GM18951 (cell line): ENCODE measurements around the gene ARL17A.
"Not testable (repeated sequence)": the region's sequence is repeated elsewhere in the genome, so short reads cannot be mapped to it uniquely, and the experiment has no call there.

Experiments used
- in situ Hi-C: fragments of 300-500 bp; cut with MboI; formaldehyde crosslinking; loops from one replicate; pipeline ENCODE4 v1.12.0; 2022; ENCODE audit warnings: low sequenced_read_pairs, mixed read lengths, inconsistent platforms; ENCODE audit not compliant: unreplicated experiment

The ARL17A gene

GRCh38 chr17:46579083-46580075 lies at the start of gene ARL17A:
ARL17A (minus strand) TSS chr17:46579691; CDS start chr17:46576322, 3,369 bp downstream.
- in situ Hi-C loops = not testable (repeated sequence)

GRCh38 chr17:46628753-46629436 lies 49.4 kb upstream of the ARL17A start:
- in situ Hi-C loops = not testable (repeated sequence)

DNA sequence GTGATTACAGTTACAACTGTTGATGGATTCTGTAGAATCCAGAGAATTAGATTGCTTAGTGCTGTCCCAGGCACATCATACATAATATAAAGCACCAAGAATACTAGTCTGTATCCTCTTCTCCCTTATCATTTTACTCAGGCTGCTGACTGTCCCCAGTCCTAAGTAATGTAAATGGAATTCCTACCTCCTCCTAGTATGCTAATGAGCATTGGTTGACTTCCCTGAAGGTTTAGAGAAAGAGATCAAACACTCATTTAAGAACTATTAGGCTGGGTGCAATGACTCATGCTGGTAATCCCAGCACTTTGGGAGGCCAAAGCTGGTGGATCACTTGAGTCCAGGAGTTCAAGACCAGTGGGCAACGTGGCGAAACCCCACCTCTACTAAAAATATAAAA lies 48.0 kb upstream of the ARL17A start:
- in situ Hi-C loops = not testable (repeated sequence)

- in situ Hi-C loops = not testable (repeated sequence)
Measured at GRCh38 chr17:46624726-46625125, 45.2 kb upstream of the ARL17A start.

- in situ Hi-C loops = not testable (repeated sequence)
Measured at GRCh38 chr17:46623790-46624189, 44.3 kb upstream of the ARL17A start.

DNA sequence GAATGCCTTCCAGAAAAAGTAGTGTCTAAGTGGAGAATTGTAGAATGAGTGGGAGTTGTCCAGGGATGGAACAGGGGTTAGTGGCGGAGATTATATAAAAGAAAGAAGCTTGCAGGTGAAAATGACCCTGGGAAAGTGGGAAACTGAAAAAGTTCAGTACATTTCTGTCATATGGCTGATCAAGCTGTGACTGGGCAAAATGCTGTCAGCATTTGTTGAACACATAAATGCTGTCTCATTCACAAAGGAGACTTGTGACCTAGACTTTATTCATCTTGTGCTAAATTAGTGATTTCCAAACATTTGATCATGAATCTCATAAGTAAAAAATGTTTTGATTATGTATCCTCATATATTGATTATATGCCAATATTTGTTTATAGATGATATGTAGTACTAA lies 39.5 kb upstream of the ARL17A start:
- in situ Hi-C loops = not testable (repeated sequence)

- in situ Hi-C loops = not testable (repeated sequence)
Measured at GRCh38 chr17:46617121-46617520, 37.6 kb upstream of the ARL17A start.

GRCh38 chr17:46613876-46614275 lies 34.4 kb upstream of the ARL17A start:
- in situ Hi-C loops = not testable (repeated sequence)

- in situ Hi-C loops = not testable (repeated sequence)
Measured at GRCh38 chr17:46611304-46611703, 31.8 kb upstream of the ARL17A start.

- in situ Hi-C loops = not testable (repeated sequence)
Measured at GRCh38 chr17:46603125-46603524, 23.6 kb upstream of the ARL17A start.

DNA sequence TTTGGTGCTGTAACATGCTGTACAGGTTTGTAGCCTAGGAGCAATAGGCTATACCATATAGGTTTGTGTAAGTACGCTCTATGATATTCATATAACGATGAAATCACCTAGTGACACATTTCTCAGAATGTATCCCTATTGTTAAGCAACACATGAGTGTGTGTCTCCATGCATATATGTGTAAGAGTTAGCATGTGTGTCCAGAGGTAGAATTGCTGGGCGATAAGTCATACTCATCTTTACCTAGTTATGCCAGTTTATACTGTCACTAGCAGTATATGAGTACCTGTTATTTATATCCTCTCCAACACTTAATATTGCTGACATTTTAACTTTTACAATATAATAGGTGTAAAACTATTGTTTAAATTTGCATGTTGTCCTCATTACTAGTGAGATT lies 21.3 kb upstream of the ARL17A start:
- in situ Hi-C loops = not testable (repeated sequence)

DNA sequence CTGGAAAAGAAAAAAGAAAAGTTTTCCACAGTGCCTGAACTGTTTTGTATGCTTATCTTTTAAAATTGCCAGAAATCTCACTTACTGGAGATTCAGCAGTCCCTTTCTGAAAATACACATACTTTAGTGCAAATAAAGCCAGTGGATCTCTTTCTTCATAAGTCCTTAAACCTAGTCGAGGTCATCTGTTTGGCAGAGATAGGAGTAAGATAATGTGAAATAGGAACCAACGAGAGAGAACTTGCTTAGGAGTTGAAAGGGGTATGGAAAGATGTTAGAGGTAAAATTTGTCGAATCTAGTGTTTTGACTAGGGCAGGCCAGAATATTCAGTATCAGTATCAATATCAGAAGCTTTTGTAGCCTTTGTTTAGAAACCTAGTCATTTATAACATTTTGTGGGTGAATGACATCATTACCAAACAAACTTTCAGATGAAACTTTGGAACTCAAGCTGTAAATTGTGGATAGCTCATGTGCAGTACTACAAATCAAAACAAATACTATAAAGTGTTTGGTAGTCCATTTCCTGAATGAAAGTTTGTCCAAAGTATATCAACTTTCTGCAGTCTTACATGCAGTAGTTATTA lies 18.9 kb upstream of the ARL17A start:
- in situ Hi-C loops = not testable (repeated sequence)

DNA sequence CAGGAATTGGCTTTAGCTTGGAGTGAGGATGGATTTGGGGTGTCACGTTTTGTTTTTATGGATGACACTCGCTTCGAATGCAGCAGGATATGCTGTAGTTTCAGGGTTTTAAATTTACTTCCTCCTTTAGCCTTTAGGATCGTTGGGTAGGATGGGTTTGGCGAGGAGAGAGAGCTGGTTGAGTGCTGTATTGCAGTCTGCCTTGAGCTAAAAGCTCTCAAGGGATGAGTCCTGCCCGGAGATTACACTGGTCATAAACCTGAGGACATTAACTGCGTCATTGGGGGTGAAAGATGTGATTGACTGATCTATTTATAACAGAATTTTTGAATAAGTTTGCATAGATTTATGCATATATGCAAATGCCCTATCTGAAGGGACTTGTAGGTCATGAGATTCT lies 11.8 kb upstream of the ARL17A start:
- in situ Hi-C loops = not testable (repeated sequence)

GRCh38 chr17:46590157-46591146 lies 11.0 kb upstream of the ARL17A start, which contains the start of gene NSF:
NSF (plus strand) TSS chr17:46590669; CDS start chr17:46590776, 107 bp downstream.
- in situ Hi-C loops = not testable (repeated sequence)

DNA sequence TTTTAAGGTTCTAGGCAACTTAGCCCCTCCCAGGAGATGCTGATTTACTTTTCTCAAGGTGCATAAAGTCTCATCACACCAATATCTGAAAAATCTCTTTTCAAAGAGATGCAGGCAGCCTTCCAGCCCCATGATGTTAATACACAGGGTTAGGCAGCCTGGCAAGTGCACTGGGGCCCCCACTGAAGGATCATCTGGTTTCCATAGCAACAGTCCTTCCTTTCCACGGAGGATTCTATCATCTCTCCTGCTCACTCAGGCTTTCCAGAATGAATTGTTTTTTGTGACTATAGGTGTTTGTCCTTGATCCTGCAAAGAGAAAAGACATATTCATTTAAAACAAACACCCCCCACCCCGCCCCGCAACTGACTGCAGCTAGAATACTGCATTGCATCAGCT lies 6.0 kb upstream of the ARL17A start:
- in situ Hi-C loops = not testable (repeated sequence)

DNA sequence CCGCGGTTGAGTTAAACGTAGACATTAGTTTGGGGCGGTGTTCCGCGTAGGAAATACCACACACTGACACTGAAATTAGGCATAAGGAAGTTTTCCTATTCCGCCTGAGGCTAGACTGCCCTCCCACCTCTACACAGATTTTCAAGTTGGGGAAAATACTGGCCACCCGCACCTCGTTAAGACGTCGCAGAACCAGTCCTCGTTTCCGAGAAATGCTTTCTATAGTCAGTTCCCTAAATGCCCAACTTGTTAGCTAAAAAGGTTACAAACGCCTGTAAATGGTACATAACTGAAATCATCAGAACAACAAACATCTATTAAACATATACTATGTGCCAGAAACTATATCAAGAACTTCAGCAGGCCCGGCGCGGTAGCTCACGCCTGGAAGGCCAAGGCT lies 591 bp upstream of the ARL17A start:
- in situ Hi-C loops = not testable (repeated sequence)

- in situ Hi-C loops = not testable (repeated sequence)
Measured at GRCh38 chr17:46571796-46572195, 7.7 kb downstream of the ARL17A start.

DNA sequence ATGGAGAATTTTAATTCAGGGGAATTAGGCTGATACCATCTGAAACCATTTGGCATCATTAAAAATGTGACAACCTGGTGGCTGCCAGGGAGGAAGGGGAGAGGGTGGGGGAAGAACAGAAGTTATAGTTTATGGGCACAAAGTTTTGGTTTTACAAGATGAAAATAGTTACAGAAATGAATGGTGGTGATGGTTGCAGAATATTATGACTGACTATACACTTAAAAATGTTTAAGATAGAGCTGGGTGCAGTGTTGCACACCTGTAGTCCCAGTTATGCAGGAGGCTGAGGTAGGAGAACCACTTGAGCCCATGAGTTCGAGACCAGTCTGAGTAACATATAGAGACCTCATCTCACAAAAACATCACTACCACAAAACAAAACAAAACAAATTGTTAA lies 12.5 kb downstream of the ARL17A start:
- in situ Hi-C loops = not testable (repeated sequence)

DNA sequence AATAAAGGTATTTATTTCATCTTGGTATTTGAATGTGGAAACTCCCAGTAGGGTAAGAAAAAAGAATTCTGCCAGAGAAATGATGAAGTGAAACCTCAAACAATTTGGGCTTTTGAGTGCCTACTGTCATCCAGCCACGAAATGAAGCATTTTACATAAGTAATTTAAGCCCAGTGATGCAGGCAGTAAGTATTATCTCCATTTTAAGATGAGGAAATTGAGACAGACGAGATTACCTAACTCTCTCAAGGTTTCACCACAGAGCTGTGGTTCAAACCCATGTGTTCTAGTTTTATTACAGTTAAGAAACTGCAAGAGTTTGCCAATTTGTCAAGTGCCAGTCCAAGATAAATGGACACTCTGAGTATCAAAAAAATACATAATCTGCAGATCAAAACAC lies 13.2 kb downstream of the ARL17A start:
- in situ Hi-C loops = not testable (repeated sequence)
